HCT116 (cell line): ENCODE measurements around the gene PHYHIPL.

Experiments used
- EZH2 ChIP-seq: fragments of 200-600 bp; sonication (generic); IDR thresholded peaks from 2 replicates; pipeline ENCODE4 v1.6.1; 2017; ENCODE audit warnings: antibody characterized with exemption, mixed run types
- EZH2phosphoT487 ChIP-seq: fragments of 200-600 bp; IDR thresholded peaks from 2 replicates; pipeline ENCODE4 v1.6.1; 2018; ENCODE audit warnings: antibody characterized with exemption, borderline replicate concordance
- JUND ChIP-seq: IDR thresholded peaks from 2 replicates; pipeline ENCODE4 v1.6.1; 2012
- POLR2A ChIP-seq: IDR thresholded peaks from 2 replicates; pipeline ENCODE4 v1.7.0; 2011; ENCODE audit warnings: borderline replicate concordance; ENCODE audit not compliant: insufficient read depth, insufficient read length; ENCODE audit errors: extremely low read depth
- POLR2AphosphoS5 ChIP-seq: IDR thresholded peaks from 2 replicates; pipeline ENCODE4 v1.6.1; 2011; ENCODE audit warnings: mild to moderate bottlenecking, low read depth, low read length, moderate library complexity
- RAD21 ChIP-seq: IDR thresholded peaks from 2 replicates; pipeline ENCODE4 v1.6.1; 2012; ENCODE audit warnings: low read depth, mild to moderate bottlenecking
- SIN3A ChIP-seq: IDR thresholded peaks from 2 replicates; pipeline ENCODE4 v1.6.1; 2012; ENCODE audit warnings: low read depth
- TCF7L2 ChIP-seq: IDR thresholded peaks from 2 replicates; pipeline ENCODE4 v1.7.0; 2011; ENCODE audit warnings: borderline replicate concordance, inconsistent platforms; ENCODE audit not compliant: insufficient read depth, insufficient read length; ENCODE audit errors: extremely low read depth
- YY1 ChIP-seq: IDR thresholded peaks from 2 replicates; pipeline ENCODE4 v1.6.1; 2011; ENCODE audit warnings: low read length, low read depth, moderate library complexity, mild to moderate bottlenecking; ENCODE audit not compliant: insufficient replicate concordance; ENCODE audit errors: extremely low read depth
- ZNF274 ChIP-seq: fragments of 200-500 bp; sonication (Bioruptor generic); IDR thresholded peaks from 2 replicates; pipeline ENCODE4 v1.6.1; 2014; ENCODE audit warnings: mild to moderate bottlenecking, low read depth, low read length, inconsistent platforms
- TF ChIP-seq, protein P1 (sequence below), 3 experiments: fragments of 200-600 bp in 1 of 3; sonication (generic) in 1 of 3; IDR thresholded peaks in 2 of 3; conservative IDR thresholded peaks in 1 of 3; 2 replicates each; pipeline ENCODE4 v1.5.1; 2012 to 2017; ENCODE audit warnings: low read depth in 2 of 3, low read length in 2 of 3, antibody characterized with exemption in 1 of 3, borderline replicate concordance in 1 of 3, control low read depth in 1 of 3, mild to moderate bottlenecking in 1 of 3, mixed read lengths in 1 of 3, mixed run types in 1 of 3, moderate library complexity in 1 of 3; ENCODE audit not compliant: insufficient read depth in 1 of 3
- TF ChIP-seq, protein P2 (sequence below): IDR thresholded peaks from 2 replicates; pipeline ENCODE4 v1.6.1; 2012
- TF ChIP-seq, protein P3 (sequence below): IDR thresholded peaks from 2 replicates; pipeline ENCODE4 v1.6.1; 2012

DNA sequence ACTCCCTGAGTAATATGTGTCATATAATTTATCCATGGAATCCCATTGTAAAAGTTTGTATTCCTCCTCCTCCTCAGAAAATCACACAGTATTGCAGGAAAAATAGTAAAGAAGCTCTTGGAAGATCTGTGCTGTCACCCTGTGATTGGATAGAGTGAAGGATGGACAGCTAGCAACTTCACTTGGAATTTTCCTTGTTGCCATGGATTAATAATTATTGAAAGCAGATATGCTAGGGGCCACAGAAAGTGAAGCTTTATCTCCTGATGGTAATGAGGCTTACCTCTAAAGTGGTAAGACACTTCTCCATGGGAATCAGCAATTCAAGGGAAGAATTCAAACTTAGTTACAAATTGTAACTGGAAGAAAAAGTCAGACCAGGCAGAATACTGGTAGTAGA is 48.8 kb downstream of the PHYHIPL start:
- TF ChIP-seq SIN3A: no peak
- TF ChIP-seq, protein P1, sequence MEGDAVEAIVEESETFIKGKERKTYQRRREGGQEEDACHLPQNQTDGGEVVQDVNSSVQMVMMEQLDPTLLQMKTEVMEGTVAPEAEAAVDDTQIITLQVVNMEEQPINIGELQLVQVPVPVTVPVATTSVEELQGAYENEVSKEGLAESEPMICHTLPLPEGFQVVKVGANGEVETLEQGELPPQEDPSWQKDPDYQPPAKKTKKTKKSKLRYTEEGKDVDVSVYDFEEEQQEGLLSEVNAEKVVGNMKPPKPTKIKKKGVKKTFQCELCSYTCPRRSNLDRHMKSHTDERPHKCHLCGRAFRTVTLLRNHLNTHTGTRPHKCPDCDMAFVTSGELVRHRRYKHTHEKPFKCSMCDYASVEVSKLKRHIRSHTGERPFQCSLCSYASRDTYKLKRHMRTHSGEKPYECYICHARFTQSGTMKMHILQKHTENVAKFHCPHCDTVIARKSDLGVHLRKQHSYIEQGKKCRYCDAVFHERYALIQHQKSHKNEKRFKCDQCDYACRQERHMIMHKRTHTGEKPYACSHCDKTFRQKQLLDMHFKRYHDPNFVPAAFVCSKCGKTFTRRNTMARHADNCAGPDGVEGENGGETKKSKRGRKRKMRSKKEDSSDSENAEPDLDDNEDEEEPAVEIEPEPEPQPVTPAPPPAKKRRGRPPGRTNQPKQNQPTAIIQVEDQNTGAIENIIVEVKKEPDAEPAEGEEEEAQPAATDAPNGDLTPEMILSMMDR (IDR thresholded peaks at IDR 0.05 in 2 of 3, conservative IDR thresholded peaks at IDR 0.05 in 1 of 3; ENCODE audit: borderline replicate concordance in 1 of 3, insufficient read depth in 1 of 3, low read depth in 2 of 3, low read length in 2 of 3): no peak
- TF ChIP-seq, protein P2, sequence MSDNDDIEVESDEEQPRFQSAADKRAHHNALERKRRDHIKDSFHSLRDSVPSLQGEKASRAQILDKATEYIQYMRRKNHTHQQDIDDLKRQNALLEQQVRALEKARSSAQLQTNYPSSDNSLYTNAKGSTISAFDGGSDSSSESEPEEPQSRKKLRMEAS: no peak
- TF ChIP-seq RAD21: no peak
- no peak for TF ChIP-seq EZH2
- no peak for TF ChIP-seq TCF7L2
- TF ChIP-seq, protein P3, sequence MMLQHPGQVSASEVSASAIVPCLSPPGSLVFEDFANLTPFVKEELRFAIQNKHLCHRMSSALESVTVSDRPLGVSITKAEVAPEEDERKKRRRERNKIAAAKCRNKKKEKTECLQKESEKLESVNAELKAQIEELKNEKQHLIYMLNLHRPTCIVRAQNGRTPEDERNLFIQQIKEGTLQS: no peak
- no peak for TF ChIP-seq ZNF274
- no peak for TF ChIP-seq POLR2AphosphoS5
- TF ChIP-seq JUND: no peak
- no peak for TF ChIP-seq POLR2A
- TF ChIP-seq EZH2phosphoT487: no peak
- no peak for TF ChIP-seq YY1
